Activated CD8-positive, alpha-beta T cell treated with anti-CD3 and anti-CD28 coated beads for 36 hours (primary cell): ENCODE data around the gene MAST3. TPM values are rescaled to one million over a fixed set of nuclear protein-coding genes. Genes with fewer than 3 reads are reported as not detected.
A peak's percentile ranks its signal among the peaks of the same experiment; 100 is the strongest.

Source experiments
- ATAC-seq: fragments of 200-7000 bp; cut with Tn5 transposase; one replicate; pipeline ENCODE4 v1.10.0; 2021; ENCODE audit warnings: mild to moderate bottlenecking, moderate library complexity
- CTCF ChIA-PET: fragments of 350-600 bp; sonication (Branson Sonifier 250); formaldehyde crosslinking; loops from one replicate; lab custom pipeline; 2021; ENCODE audit warnings: antibody characterized with exemption; lab: Charles Lee
- POLR2A ChIA-PET: fragments of 350-600 bp; sonication (Branson Sonifier 250); formaldehyde crosslinking; loops from one replicate; lab custom pipeline; 2021; ENCODE audit warnings: antibody characterized with exemption; lab: Charles Lee
- DNase-seq: peaks from one replicate; pipeline ENCODE4 v3.0.0-alpha.2; 2020
- H3K27ac Mint-ChIP-seq: one replicate; pipeline ENCODE4 v1.8.0; 2021; ENCODE audit warnings: mild to moderate bottlenecking, mixed read lengths
- H3K27me3 Mint-ChIP-seq: one replicate; pipeline ENCODE4 v1.8.0; 2021; ENCODE audit warnings: mixed read lengths
- H3K36me3 Mint-ChIP-seq: one replicate; pipeline ENCODE4 v1.8.0; 2021; ENCODE audit warnings: low read depth, mixed read lengths
- H3K4me1 Mint-ChIP-seq: one replicate; pipeline ENCODE4 v1.8.0; 2021; ENCODE audit warnings: low read depth, mixed read lengths
- H3K4me3 Mint-ChIP-seq: one replicate; pipeline ENCODE4 v1.8.0; 2021; ENCODE audit warnings: mild to moderate bottlenecking, moderate library complexity, mixed read lengths
- H3K9me3 Mint-ChIP-seq: one replicate; pipeline ENCODE4 v1.8.0; 2021; ENCODE audit warnings: mixed read lengths
- intact Hi-C: fragments of 100-400 bp; cut with micrococcal nuclease; formaldehyde crosslinking; loops from one replicate; pipeline ENCODE4 v1.10.0; 2022
- total RNA-seq, 2 experiments: library from RNA; stranded (reverse); gene quantifications; one replicate each; pipeline ENCODE4 v1.2.3, GENCODE V29; 2021
- TF ChIP-seq, protein P1 (sequence below): fragments of 200-600 bp; IDR thresholded peaks from one replicate; pipeline ENCODE4 v1.8.0; 2022; ENCODE audit warnings: antibody characterized with exemption, mild to moderate bottlenecking

Gene MAST3
- total RNA-seq, 2 experiments from 2014 or later: 23.1 to 23.3 TPM

GRCh38 chr19:18122860-18123795 is 25.6 kb downstream of the MAST3 start:
- Mint-ChIP-seq H3K4me1 (peaks cover 25% of the 10 kb centered on the region), H3K4me3 (no peak overlapping the region), H3K9me3 (no peaks in the 10 kb centered on the region), H3K27me3 (no peaks in the 10 kb centered on the region), H3K36me3 (peaks cover 16% of the 10 kb centered on the region), H3K27ac (peak overlapping the region; percentile 5)
- ATAC-seq (no peak), DNase-seq (no peak)
- TF ChIP-seq, protein P1, sequence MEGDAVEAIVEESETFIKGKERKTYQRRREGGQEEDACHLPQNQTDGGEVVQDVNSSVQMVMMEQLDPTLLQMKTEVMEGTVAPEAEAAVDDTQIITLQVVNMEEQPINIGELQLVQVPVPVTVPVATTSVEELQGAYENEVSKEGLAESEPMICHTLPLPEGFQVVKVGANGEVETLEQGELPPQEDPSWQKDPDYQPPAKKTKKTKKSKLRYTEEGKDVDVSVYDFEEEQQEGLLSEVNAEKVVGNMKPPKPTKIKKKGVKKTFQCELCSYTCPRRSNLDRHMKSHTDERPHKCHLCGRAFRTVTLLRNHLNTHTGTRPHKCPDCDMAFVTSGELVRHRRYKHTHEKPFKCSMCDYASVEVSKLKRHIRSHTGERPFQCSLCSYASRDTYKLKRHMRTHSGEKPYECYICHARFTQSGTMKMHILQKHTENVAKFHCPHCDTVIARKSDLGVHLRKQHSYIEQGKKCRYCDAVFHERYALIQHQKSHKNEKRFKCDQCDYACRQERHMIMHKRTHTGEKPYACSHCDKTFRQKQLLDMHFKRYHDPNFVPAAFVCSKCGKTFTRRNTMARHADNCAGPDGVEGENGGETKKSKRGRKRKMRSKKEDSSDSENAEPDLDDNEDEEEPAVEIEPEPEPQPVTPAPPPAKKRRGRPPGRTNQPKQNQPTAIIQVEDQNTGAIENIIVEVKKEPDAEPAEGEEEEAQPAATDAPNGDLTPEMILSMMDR: no peak
- ChIA-PET CTCF (interaction anchor here (1.5 to 1.9 kb wide), 2 partner anchors 10 to 29 kb away, joined by 3 to 5 read pairs; partner anchors contain the start of gene PIK3R2), POLR2A (interaction anchor here (5.2 kb wide), 1 partner anchor 29 kb away, joined by 18 read pairs; the partner anchor contains the start of gene PIK3R2)
- intact Hi-C loops: no loop called here

- ChIA-PET CTCF (interaction anchor here (1.9 kb wide), 1 partner anchor 11 kb away, joined by 5 read pairs; no protein-coding TSS in a partner anchor), POLR2A (interaction anchor here (0.7 kb wide), 1 partner anchor 10 kb away, joined by 3 read pairs; no protein-coding TSS in a partner anchor)
- no peaks in the 10 kb centered on the region for H3K27me3 Mint-ChIP-seq
- H3K36me3 Mint-ChIP-seq: peaks cover 21% of the 10 kb centered on the region
- H3K9me3 Mint-ChIP-seq: no peaks in the 10 kb centered on the region
- no peak for ATAC-seq
- H3K4me3 Mint-ChIP-seq: no peak overlapping the region
- peaks cover 18% of the 10 kb centered on the region for H3K4me1 Mint-ChIP-seq
- DNase-seq: no peak
- intact Hi-C loops: no loop called here
- no peak overlapping the region for H3K27ac Mint-ChIP-seq
- TF ChIP-seq, protein P1: no peak
These were observed 26.2 kb downstream of the MAST3 start for GRCh38 chr19:18123819-18124218.

DNA sequence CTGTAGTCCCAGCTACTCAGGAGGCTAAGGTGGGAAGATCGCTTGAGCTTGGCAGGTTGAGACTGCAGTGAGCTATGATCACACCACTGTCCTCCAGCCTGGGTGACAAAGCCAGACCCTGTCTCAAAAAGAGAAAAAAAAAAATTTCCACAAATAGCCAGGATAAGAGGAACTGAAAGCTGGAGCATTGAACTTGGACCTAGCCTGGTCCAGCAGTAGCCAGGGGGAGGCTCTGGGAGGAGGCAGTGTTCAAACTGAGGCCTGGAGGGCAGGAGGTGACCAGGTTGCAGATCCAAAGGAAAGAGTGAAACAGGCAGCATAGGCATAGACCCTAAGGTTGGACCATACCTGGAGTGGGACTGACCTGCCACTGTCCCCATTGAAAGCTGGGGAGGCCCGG is 28.5 kb downstream of the MAST3 start:
- no peaks in the 10 kb centered on the region for H3K27me3 Mint-ChIP-seq
- no peaks in the 10 kb centered on the region for H3K4me1 Mint-ChIP-seq
- H3K4me3 Mint-ChIP-seq: no peak overlapping the region
- TF ChIP-seq, protein P1: no peak
- H3K27ac Mint-ChIP-seq: peak overlapping the region; percentile 63
- CTCF ChIA-PET: interaction anchor here (0.7 kb wide), 1 partner anchor 67 kb away, joined by 3 read pairs; the partner anchor contains the start of gene MPV17L2
- DNase-seq (no peak), ATAC-seq (no peak)
- intact Hi-C loops: no loop called here
- H3K9me3 Mint-ChIP-seq: no peaks in the 10 kb centered on the region
- peaks cover 21% of the 10 kb centered on the region for H3K36me3 Mint-ChIP-seq
- POLR2A ChIA-PET: interaction anchor here (1.3 kb wide), 1 partner anchor 26 kb away, joined by 5 read pairs; no protein-coding TSS in a partner anchor

DNA sequence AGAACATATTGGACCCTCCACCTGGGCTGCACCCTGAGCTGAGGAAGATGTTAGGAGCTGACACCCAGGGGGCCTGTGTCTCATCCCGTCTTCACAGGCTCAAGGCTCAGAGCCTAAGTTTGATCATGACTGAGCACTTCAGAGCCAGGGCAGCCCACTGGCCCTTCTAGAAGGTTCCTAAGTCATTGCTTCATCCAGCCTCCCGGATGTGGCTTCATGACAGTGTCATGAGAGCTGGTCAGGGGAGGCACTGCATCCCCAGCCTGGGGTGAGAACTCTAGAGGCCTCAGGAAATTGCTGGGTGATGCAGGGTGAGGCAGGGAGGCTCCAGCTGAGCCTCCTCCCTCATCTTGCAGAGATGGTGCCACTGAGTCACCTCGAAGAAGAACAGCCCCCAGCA is 30.5 kb downstream of the MAST3 start:
- DNase-seq (peak; percentile 36), ATAC-seq (peak; percentile 71)
- Mint-ChIP-seq H3K4me1 (no peaks in the 10 kb centered on the region), H3K4me3 (no peak overlapping the region), H3K36me3 (peaks cover 31% of the 10 kb centered on the region), H3K27ac (peak overlapping the region; percentile 15), H3K9me3 (no peaks in the 10 kb centered on the region), H3K27me3 (no peaks in the 10 kb centered on the region)
- ChIA-PET CTCF (interaction anchor here (1.0 to 1.3 kb wide), 4 partner anchors 25 to 49 kb away, joined by 3 to 4 read pairs (median 4); partner anchors contain the start of gene PIK3R2), POLR2A (interaction anchor here (0.8 to 1.9 kb wide), 7 partner anchors 8 to 127 kb away, joined by 3 to 8 read pairs (median 3); no protein-coding TSS in a partner anchor)
- intact Hi-C loops: no loop called here
- TF ChIP-seq, protein P1: no peak
